SK-N-SH (cell line): ENCODE results near the gene KCNJ10.

Source experiments
- CHD2 ChIP-seq: fragments of 150-350 bp; IDR thresholded peaks from 2 replicates; pipeline ENCODE4 v1.6.1; 2018; ENCODE audit warnings: low read length; ENCODE audit not compliant: partially characterized antibody
- EP300 ChIP-seq, 2 experiments: IDR thresholded peaks; 2 replicates each; pipeline versions ENCODE4 v1.4.0 to v1.6.1; 2012; ENCODE audit warnings: borderline replicate concordance in 1 of 2, low read depth in 1 of 2, low read length in 1 of 2
- EZH2phosphoT487 ChIP-seq: fragments of 200-600 bp; sonication (generic); IDR thresholded peaks from 2 replicates; pipeline ENCODE4 v1.6.1; 2017; ENCODE audit warnings: low read depth, mixed run types, mild to moderate bottlenecking, antibody characterized with exemption, moderate library complexity, borderline replicate concordance
- GATA2 ChIP-seq: sonication (generic); formaldehyde crosslinking; IDR thresholded peaks from 2 replicates; pipeline ENCODE4 v1.5.0; 2020; ENCODE audit warnings: mild to moderate bottlenecking, missing genetic modification reagents
- POLR2AphosphoS5 ChIP-seq: IDR thresholded peaks from 2 replicates; pipeline ENCODE4 v1.6.1; 2012; ENCODE audit warnings: low read depth, low read length
- RCOR1 ChIP-seq: fragments of 150-350 bp; IDR thresholded peaks from 2 replicates; pipeline ENCODE4 v1.6.1; 2017; ENCODE audit warnings: antibody characterized with exemption, low read length
- RFX5 ChIP-seq: IDR thresholded peaks from 2 replicates; pipeline ENCODE4 v1.6.1; 2012; ENCODE audit warnings: mild to moderate bottlenecking, improper control_type of control experiment, low read length
- TCF12 ChIP-seq: IDR thresholded peaks from 2 replicates; pipeline ENCODE4 v1.4.0; 2012
- YY1 ChIP-seq: IDR thresholded peaks from 2 replicates; pipeline ENCODE4 v1.4.0; 2012; ENCODE audit warnings: low read depth, mild to moderate bottlenecking
- TF ChIP-seq, protein P1 (sequence below): fragments of 200-600 bp; sonication (generic); IDR thresholded peaks from 2 replicates; pipeline ENCODE4 v1.6.1; 2017; ENCODE audit warnings: antibody characterized with exemption, mild to moderate bottlenecking, moderate library complexity
- TF ChIP-seq, protein P2 (sequence below): IDR thresholded peaks from 2 replicates; pipeline ENCODE4 v1.6.1; 2012; ENCODE audit warnings: mild to moderate bottlenecking, low read depth, low read length, moderate library complexity

DNA sequence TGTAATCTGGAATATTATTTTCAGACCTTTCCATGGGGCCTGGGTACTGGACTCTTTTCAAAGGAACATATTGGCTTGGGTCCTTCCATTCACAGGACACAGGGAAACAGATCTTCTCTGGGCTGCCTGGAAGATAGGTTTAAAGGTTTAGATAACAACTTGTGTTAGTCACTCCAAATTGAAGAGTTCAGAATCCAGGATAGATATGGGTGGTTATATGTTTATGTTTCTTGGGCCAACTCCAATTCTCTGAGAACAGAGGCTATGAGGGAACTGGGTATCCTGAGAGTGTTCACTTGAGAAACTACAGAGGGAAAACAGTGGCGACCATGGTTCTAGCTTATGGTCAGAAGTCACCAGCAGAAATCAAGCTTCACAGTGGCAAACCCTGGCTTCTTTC lies 29.5 kb downstream of the KCNJ10 start:
- TF ChIP-seq EP300 (IDR thresholded peaks at IDR 0.05; ENCODE audit: borderline replicate concordance in 1 of 2, low read depth in 1 of 2, low read length in 1 of 2) (no peak), RCOR1 (no peak), RFX5 (no peak), EZH2phosphoT487 (no peak), POLR2AphosphoS5 (no peak), CHD2 (no peak), YY1 (no peak), GATA2 (CRISPR knock-in tag) (no peak), TCF12 (no peak)
- TF ChIP-seq, protein P1, sequence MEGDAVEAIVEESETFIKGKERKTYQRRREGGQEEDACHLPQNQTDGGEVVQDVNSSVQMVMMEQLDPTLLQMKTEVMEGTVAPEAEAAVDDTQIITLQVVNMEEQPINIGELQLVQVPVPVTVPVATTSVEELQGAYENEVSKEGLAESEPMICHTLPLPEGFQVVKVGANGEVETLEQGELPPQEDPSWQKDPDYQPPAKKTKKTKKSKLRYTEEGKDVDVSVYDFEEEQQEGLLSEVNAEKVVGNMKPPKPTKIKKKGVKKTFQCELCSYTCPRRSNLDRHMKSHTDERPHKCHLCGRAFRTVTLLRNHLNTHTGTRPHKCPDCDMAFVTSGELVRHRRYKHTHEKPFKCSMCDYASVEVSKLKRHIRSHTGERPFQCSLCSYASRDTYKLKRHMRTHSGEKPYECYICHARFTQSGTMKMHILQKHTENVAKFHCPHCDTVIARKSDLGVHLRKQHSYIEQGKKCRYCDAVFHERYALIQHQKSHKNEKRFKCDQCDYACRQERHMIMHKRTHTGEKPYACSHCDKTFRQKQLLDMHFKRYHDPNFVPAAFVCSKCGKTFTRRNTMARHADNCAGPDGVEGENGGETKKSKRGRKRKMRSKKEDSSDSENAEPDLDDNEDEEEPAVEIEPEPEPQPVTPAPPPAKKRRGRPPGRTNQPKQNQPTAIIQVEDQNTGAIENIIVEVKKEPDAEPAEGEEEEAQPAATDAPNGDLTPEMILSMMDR, result no peak
- TF ChIP-seq, protein P2, sequence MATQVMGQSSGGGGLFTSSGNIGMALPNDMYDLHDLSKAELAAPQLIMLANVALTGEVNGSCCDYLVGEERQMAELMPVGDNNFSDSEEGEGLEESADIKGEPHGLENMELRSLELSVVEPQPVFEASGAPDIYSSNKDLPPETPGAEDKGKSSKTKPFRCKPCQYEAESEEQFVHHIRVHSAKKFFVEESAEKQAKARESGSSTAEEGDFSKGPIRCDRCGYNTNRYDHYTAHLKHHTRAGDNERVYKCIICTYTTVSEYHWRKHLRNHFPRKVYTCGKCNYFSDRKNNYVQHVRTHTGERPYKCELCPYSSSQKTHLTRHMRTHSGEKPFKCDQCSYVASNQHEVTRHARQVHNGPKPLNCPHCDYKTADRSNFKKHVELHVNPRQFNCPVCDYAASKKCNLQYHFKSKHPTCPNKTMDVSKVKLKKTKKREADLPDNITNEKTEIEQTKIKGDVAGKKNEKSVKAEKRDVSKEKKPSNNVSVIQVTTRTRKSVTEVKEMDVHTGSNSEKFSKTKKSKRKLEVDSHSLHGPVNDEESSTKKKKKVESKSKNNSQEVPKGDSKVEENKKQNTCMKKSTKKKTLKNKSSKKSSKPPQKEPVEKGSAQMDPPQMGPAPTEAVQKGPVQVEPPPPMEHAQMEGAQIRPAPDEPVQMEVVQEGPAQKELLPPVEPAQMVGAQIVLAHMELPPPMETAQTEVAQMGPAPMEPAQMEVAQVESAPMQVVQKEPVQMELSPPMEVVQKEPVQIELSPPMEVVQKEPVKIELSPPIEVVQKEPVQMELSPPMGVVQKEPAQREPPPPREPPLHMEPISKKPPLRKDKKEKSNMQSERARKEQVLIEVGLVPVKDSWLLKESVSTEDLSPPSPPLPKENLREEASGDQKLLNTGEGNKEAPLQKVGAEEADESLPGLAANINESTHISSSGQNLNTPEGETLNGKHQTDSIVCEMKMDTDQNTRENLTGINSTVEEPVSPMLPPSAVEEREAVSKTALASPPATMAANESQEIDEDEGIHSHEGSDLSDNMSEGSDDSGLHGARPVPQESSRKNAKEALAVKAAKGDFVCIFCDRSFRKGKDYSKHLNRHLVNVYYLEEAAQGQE, result no peak
